HG02938 (cell line): ENCODE data around the gene HOMER2.
"Not testable (repeated sequence)": the region's sequence is repeated elsewhere in the genome, so short reads cannot be mapped to it uniquely, and the experiment has no call there.

ENCODE experiments used
- ATAC-seq: cut with Tn5 transposase; IDR thresholded peaks from one replicate; pipeline ENCODE4 v1.9.1; 2021; ENCODE audit warnings: mild to moderate bottlenecking, moderate library complexity; ENCODE audit not compliant: unreplicated experiment

HOMER2 gene

DNA sequence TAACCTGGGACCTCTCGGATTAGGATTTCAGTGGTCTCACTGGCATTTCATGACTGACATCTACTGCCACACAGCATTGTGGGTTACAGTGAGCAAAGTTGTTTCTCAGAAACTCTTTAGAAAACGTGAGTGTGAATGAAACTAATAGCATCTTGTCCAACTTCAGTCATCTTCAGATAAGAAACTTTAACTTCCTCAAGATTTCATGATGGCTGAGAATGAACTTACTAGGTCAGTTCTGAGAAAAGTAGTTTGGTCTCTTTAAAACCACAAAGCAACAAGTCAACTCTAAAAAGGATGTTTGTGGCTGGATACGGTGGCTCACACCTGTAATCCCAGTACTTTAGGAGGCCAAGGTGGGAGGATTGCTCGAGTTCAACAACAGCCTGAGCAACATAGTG, 14.2 kb upstream of the HOMER2 start:
- ATAC-seq: peak; percentile 88

GRCh38 chr15:82964890-82965289, 12.4 kb upstream of the HOMER2 start:
- no peak for ATAC-seq

DNA sequence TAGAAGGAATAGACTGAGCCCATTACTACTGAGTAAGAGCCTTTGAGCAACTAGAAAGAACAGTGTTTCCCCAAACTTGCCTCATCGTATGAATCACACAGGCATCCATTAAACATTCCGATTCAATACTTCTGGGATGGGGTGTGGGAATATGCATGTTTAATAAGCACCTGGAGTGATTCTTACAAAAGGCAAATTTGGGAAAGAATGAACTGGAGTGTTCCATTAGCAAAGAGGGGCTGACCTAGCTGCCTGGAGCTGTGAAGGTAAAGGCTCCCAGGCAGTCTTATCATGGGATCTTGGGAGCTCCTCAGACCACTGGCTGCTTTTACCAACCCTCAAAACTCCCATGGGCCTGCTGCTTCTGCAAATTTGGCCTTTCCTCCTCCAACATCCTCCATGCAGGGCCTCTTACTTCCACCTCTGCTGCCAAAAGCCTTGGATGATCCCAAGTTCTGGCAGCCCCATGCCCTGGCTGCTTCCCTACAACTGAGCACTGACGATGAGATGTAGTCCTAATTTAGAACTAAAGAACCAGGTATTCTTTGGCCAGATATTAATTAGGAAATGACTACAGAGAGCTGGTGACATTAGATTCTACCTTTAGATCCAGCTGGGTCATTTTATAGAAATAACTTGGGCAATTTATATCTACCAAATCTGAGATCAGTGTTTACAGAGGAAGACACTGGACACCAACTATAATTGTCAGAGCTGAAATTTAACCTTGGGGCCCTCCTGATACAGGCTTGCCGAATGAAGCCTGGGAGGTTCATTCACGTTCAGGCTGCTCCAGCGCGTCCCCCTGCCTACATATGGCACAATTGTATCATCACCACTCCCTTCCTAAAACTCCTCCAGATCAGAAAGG, 11.2 kb upstream of the HOMER2 start:
- ATAC-seq: no peak

DNA sequence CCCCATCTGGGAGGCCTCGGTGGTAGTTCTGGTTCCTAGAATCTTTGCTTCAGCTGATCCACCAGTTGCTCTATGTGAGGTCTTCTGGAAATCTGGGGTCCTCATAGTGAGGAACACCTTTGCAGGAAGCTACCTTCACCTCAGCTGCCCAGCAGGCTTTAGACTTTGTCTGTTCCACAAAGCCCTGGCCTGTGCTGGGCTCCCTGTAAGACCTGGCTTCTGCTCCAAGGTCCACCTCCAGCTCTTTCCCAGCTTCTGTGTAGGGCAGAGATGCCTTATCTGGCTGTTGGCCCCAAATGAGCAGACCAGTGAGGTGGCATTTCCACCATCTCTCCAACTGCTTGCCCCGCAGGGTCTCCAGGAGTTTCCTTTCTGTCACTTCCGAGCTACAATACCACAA, 8.2 kb upstream of the HOMER2 start:
- no peak for ATAC-seq

DNA sequence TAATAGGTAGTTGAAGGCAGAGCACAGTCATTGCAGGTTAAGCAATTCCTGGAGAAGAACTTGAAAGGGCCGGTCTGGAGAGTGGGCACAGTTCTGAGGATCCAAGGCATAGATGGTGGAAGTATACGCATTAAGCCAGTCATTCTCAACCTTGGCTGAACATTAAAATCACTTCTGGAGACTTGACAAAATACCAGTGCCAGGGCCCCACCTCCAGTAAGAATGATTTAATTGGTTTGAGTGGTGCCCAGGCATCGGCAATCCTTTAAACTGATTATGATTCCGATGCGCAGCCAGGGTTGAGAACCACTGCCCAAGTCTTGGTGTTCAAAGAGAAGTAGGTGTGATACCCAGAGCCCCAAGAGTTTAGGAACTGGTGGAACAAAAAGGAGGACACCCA, 6.9 kb upstream of the HOMER2 start:
- no peak for ATAC-seq

DNA sequence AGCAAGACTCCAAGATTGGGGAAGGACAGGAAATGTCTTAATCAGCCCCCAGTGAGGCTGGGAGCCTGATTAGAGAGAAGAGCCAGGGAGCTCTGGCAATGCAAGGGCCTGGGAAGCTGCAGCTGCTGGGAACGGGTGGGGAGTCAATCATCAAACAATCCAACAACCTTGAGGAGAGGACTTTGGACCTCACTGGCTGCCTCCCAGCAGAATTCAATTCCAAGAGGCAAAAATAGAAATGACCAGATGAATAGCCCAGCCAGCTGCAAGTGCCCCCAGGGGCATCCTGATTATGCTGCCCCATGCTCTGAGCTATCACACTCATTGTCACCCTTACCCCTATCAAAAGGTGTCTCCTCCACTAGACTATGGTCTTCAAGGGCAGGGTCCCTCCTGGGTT, 6.1 kb upstream of the HOMER2 start:
- no peak for ATAC-seq

- no peak for ATAC-seq
Measured at GRCh38 chr15:82951472-82952157, 905 bp downstream of the HOMER2 start.

- peak; percentile 54 for ATAC-seq
Measured at GRCh38 chr15:82950746-82951370, 1.7 kb downstream of the HOMER2 start.

DNA sequence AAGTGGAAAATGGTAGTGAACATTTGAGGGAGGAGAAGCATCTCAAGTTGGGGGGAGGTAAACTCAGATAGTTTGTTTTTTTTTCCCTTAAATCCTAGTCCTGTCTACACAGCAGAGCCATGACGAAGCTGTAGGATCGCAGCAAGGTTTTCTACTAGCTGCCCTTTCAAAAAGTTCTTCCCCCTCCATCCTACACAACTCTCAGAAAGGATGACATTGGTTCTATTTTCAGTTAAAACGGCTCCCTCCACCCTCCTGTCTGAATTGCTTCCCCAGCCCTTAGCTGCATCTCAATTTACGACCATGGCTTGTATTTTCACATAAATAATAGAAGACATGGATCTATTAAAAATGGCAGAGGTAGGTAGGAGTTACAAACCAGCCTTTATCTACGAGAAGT, 2.2 kb downstream of the HOMER2 start:
- ATAC-seq: peak; percentile 33

DNA sequence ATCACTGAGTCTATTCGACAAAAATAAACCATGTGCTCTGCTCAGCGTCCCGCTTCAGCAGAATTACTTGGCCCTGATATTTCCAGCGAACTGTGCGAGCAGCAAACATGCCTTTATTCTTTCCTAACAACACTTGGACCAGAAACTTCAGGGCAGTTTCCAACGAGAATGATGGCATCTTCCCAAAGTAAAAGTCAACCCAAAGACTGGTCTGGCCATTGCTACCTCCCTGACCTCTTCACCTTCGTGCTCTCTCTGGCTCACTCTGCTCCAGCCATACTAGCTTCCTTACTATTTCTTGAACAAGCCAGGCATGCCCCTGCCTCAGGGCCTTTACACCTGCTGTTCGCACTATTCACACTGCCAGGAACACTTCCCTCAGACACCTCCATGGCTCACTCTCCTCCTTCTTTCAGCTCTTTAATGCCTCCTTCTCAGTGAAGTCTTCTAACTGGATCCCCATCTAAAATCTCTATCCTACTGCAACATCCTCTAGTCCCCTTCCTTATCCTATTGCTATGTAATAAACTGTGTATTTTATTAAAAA, 6.3 kb downstream of the HOMER2 start:
- ATAC-seq: no peak

DNA sequence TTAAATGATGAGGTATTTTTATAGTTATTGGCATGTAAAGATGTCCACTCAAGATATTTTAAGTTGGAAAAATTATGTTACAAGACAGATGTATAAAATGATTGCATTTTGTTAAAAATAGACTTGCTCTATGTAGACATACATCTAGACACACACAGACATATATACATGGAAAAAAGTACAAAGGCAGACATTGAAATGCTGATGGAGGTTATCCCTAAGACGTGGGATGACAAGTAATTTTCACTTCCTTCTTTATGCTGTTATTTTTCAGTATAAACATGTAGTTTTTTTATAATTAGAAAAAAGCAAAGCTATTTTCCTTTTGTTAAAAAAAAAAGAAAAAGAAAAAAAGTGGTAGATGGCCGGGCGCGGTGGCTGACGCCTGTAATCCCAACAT, 7.2 kb downstream of the HOMER2 start:
- ATAC-seq: no peak

DNA sequence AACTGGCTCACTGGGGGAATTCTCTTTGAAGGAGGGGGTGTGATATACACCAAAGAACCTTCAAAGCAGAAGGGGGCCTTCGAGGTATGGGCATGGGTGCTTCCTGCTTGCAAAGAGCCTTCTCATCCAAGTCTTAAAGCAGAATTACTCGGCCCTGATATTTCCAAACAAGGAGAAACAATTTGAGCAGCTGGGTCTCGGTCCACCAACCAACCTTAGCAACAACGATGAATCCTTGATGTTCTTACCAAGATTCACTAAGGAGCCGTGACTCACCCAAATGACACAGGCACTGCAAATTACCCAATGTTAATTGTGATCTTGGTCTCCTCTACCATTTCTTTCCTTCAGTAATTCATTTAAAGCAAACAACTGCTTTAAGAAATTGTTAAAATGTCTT, 7.7 kb downstream of the HOMER2 start:
- no peak for ATAC-seq

DNA sequence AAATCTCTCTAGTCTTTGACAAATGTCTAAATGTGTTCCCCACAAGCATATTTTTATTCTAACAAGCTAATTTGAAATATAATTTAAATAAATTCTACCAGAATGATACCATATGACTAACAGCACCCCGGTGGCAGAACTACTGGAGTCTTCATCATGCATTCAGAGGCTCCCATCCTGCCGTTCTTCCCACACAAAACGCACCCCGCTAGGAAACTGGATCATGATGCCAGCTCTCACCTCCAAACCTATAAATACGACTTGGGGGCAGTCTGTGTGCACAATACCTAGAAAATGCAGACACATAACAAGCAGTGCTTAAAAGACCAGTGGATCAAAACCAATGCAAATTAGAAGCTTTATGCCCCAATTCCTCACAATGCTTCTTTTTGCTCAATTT, 8.5 kb downstream of the HOMER2 start:
- no peak for ATAC-seq

DNA sequence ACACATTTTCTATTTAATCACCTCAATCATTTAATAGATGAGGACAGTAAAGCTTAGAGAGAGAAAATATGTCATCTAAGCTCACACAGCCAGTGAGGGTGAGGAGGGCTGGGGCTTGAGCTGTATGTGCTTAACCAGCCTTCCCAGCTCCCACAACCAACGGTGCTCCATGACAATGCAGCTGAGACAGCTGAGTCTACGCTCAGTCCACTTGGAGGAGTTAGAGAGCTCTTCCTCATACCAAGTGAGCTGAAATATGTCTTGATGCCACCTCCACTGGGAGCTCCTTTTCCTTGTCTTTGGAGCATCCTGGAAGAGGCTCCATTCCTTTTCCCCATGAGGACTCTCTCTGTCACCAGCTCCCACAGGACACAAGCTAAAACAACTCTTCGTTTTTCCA, 9.3 kb downstream of the HOMER2 start:
- ATAC-seq: no peak

DNA sequence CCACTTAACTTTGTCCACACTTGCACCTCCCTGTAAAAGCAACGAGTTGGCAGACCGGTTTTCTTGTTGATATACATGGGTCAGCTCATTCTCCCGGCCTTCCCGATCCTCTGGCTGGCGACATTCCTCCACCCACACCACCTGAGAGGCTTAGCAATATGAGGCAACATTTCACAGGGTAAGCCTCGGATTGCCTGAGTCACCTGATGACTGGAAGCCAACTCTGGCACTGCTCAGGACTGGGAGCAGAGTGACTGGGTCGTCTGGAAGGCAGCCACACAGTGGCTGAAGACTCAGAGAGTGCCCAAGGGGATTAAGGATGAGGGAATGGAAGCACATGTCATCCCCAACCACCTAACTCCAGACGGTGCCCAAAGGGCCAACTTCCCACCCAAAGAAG, 9.8 kb downstream of the HOMER2 start:
- no peak for ATAC-seq

DNA sequence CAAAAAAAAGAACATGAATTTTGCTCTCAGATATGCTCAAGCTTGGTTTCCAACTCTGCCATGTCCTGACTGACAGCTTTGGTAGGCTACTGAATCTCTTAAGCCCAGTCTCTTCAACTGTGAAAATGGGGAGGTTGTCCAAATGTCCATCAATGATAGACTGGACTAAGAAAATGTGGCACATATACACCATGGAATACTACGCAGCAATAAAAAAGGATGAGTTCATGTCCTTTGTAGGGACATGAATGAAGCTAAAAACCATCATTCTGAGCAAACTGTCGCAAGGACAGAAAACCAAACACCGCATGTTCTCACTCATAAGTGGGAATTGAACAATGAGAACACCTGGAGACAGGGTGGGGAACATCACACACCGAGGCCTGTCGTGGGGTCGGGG, 12.8 kb downstream of the HOMER2 start:
- not testable (repeated sequence) for ATAC-seq

DNA sequence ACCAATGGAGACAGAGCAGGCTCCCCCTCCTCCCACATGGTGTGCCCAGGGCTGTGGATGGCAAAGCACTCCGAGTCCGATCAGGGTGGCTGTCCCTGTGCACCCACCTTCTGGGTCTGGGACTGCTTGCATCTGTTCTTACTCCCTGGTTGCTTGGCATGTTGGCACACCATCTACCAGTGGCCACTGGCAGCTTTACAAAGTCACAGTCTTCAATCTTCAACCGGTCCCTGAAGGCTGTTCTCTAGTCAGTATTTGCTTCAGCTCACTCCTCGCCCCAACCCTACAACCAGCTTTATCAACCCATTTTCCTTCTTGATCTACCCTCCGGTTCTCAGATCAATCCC, 14.8 kb downstream of the HOMER2 start:
- ATAC-seq: no peak

- no peak for ATAC-seq
Measured at GRCh38 chr15:82936966-82937711, 15.4 kb downstream of the HOMER2 start.

- ATAC-seq: no peak
Measured at GRCh38 chr15:82935382-82935781, 17.1 kb downstream of the HOMER2 start.

GRCh38 chr15:82934100-82934880, 18.2 kb downstream of the HOMER2 start:
- no peak for ATAC-seq
